GM12865 (cell line): ENCODE data around the gene ELOVL1.

Experiments used
- DNase-seq: peaks from one replicate; pipeline ENCODE4 v3.0.0; 2010; ENCODE audit warnings: low read depth
- H3K4me3 ChIP-seq: 2 replicates; pipeline ENCODE4 v1.5.1; 2011; ENCODE audit warnings: mild to moderate bottlenecking, low read depth, low read length, control low read depth
- CTCF ChIP-seq: IDR thresholded peaks from 2 replicates; pipeline ENCODE4 v1.5.1; 2011; ENCODE audit warnings: low read length, control low read depth, low read depth, inconsistent platforms; ENCODE audit not compliant: insufficient read depth; ENCODE audit errors: missing control alignments

Gene ELOVL1

GRCh38 chr1:43329995-43330751, 37.6 kb downstream of the ELOVL1 start:
- no peak overlapping the region for H3K4me3 ChIP-seq
- TF ChIP-seq CTCF, result no peak
- DNase-seq, result peak; percentile 34

GRCh38 chr1:43327549-43328292, 40.1 kb downstream of the ELOVL1 start:
- no peak for TF ChIP-seq CTCF
- no peak for DNase-seq
- no peak overlapping the region for H3K4me3 ChIP-seq

- no peak for DNase-seq
- no peak for TF ChIP-seq CTCF
- H3K4me3 ChIP-seq, result no peak overlapping the region
Observed at GRCh38 chr1:43325381-43325780, 42.4 kb downstream of the ELOVL1 start.

- TF ChIP-seq CTCF, result no peak
- DNase-seq, result no peak
- no peak overlapping the region for H3K4me3 ChIP-seq
Observed at GRCh38 chr1:43324810-43325209, 43.0 kb downstream of the ELOVL1 start.

- DNase-seq, result no peak
- H3K4me3 ChIP-seq, result no peak overlapping the region
Observed at GRCh38 chr1:43322506-43322905, 45.3 kb downstream of the ELOVL1 start.

GRCh38 chr1:43321331-43321891, 46.4 kb downstream of the ELOVL1 start:
- no peak for DNase-seq
- TF ChIP-seq CTCF, result no peak
- no peak overlapping the region for H3K4me3 ChIP-seq

More at GRCh38 chr1:43322506-43322905, 45.3 kb downstream of the ELOVL1 start:
- no peak for TF ChIP-seq CTCF
